ENCODE results near the gene TTC9C. TPM values are rescaled to one million over a fixed set of nuclear protein-coding genes. Genes with fewer than 3 reads are reported as not detected.

The TTC9C gene
- total RNA-seq, 1 experiment from 2014 or later: 35.5 TPM

DNA sequence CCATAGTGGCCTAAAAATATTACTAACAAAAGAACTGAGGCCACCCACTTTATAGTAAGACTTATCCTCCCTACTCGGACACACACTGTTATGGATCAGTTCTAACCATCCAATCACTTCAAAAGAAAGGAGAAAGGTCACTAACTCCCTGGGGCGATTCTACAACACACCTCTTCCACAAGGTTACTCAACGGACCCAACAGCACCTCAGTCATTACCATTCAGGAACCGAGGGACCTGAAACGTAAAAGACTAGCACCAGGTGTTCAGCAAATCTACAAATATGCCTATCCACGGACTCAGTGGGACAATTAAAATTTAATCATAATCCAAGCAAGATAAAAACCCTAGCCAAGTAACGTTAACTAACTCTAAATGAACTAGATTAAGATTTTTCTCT is 2.6 kb upstream of the TTC9C start:
- Mint-ChIP-seq H3K9me3 (ENCODE audit: low read depth, unreplicated experiment) (no peaks in the 10 kb centered on the region), H3K27me3 (ENCODE audit: unreplicated experiment) (no peaks in the 10 kb centered on the region), H3K4me3 (ENCODE audit: low read depth, unreplicated experiment) (peak overlapping the region; percentile 89), H3K4me1 (ENCODE audit: low read depth, unreplicated experiment) (peaks cover 11% of the 10 kb centered on the region), H3K27ac (ENCODE audit: unreplicated experiment) (peak overlapping the region; percentile 83), H3K36me3 (ENCODE audit: insufficient read depth, unreplicated experiment) (peaks cover 83% of the 10 kb centered on the region)
- TF ChIP-seq, protein P1, sequence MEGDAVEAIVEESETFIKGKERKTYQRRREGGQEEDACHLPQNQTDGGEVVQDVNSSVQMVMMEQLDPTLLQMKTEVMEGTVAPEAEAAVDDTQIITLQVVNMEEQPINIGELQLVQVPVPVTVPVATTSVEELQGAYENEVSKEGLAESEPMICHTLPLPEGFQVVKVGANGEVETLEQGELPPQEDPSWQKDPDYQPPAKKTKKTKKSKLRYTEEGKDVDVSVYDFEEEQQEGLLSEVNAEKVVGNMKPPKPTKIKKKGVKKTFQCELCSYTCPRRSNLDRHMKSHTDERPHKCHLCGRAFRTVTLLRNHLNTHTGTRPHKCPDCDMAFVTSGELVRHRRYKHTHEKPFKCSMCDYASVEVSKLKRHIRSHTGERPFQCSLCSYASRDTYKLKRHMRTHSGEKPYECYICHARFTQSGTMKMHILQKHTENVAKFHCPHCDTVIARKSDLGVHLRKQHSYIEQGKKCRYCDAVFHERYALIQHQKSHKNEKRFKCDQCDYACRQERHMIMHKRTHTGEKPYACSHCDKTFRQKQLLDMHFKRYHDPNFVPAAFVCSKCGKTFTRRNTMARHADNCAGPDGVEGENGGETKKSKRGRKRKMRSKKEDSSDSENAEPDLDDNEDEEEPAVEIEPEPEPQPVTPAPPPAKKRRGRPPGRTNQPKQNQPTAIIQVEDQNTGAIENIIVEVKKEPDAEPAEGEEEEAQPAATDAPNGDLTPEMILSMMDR (IDR thresholded peaks at IDR 0.05; ENCODE audit: unreplicated experiment): no peak
- DNase-seq: no peak
- CTCF ChIA-PET: interaction anchor here (1.1 kb wide), 1 partner anchor 80 kb away, joined by 3 read pairs; no protein-coding TSS in a partner anchor
- BruUV-seq (replicated peaks): TSS peak; percentile 44
- intact Hi-C loops (cut with micrococcal nuclease; ENCODE audit: unreplicated experiment): no loop called here

DNA sequence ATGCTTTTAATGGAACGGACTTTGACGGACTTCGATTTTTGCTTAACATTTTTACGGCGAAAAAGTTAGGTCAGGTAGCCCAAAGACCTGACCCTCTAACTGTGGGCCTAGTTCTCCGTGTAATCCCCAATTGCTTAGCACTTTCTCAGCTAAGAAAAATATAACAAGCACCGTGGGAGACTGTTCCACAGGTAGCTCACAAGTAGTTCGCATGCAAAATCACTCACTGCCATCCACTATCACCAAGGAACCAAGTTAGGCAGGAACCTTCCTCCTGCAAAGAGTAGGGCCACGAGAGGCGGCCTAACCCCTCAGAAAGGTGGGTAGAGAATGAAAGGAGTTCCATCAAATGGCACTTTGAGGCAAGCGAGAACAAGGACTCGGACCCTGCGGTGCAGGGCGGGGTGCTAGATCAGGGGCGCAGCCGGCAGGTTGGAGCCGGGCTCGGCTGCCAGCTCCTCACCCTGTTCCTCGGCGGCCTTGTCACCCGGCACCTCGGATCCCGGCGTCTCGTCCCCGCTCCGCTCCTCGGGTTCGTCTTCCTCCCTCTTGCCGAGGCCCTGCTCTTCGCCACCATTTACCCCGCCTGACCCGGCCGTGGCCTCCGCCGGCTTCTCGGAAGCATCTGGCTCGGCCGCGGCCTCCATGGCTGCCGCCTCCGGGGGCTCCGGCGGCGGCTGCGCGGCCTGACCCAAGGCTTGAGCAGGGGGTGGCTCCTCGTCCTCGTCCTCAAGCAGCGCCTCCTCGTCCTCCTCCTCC is 2.0 kb upstream of the TTC9C start:
- Mint-ChIP-seq H3K27me3 (ENCODE audit: unreplicated experiment) (no peaks in the 10 kb centered on the region), H3K4me3 (ENCODE audit: low read depth, unreplicated experiment) (peak overlapping the region; percentile 89), H3K27ac (ENCODE audit: unreplicated experiment) (peak overlapping the region; percentile 83), H3K36me3 (ENCODE audit: insufficient read depth, unreplicated experiment) (peaks cover 77% of the 10 kb centered on the region), H3K9me3 (ENCODE audit: low read depth, unreplicated experiment) (no peaks in the 10 kb centered on the region), H3K4me1 (ENCODE audit: low read depth, unreplicated experiment) (peaks cover 11% of the 10 kb centered on the region)
- CTCF ChIA-PET: interaction anchor here (1.1 to 2.2 kb wide), 3 partner anchors 28 to 80 kb away, joined by 3 to 8 read pairs (median 8); partner anchors contain the start of gene ZBTB3
- no peak for DNase-seq
- TF ChIP-seq, protein P1 (IDR thresholded peaks at IDR 0.05; ENCODE audit: unreplicated experiment): no peak
- intact Hi-C loops (cut with micrococcal nuclease; ENCODE audit: unreplicated experiment): no loop called here
- no TSS peak for BruUV-seq (replicated peaks)

DNA sequence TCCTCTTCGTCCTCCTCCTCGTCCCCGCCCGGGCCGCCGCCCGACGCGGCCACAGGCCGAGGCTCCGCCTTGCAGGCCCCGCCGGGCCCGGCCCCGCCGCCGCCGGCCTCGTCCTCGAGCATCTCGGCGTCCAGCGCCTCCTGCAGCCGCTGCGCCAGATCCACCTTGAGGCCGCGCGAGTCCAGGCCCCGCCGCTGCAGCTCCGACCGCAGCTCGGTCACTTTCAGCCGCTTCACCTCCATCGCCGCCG is 1.4 kb upstream of the TTC9C start:
- peaks cover 72% of the 10 kb centered on the region for H3K36me3 Mint-ChIP-seq (ENCODE audit: insufficient read depth, unreplicated experiment)
- H3K27me3 Mint-ChIP-seq (ENCODE audit: unreplicated experiment): no peaks in the 10 kb centered on the region
- CTCF ChIA-PET: interaction anchor here (0.5 to 2.2 kb wide), 7 partner anchors 11 to 153 kb away, joined by 3 to 8 read pairs (median 4); partner anchors contain the start of genes EEF1G and ZBTB3
- H3K4me1 Mint-ChIP-seq (ENCODE audit: low read depth, unreplicated experiment): peaks cover 11% of the 10 kb centered on the region
- intact Hi-C loops (cut with micrococcal nuclease; ENCODE audit: unreplicated experiment): no loop called here
- H3K27ac Mint-ChIP-seq (ENCODE audit: unreplicated experiment): peak overlapping the region; percentile 98
- no peak for DNase-seq
- TF ChIP-seq, protein P1 (IDR thresholded peaks at IDR 0.05; ENCODE audit: unreplicated experiment): no peak
- peak overlapping the region; percentile 89 for H3K4me3 Mint-ChIP-seq (ENCODE audit: low read depth, unreplicated experiment)
- no TSS peak for BruUV-seq (replicated peaks)
- no peaks in the 10 kb centered on the region for H3K9me3 Mint-ChIP-seq (ENCODE audit: low read depth, unreplicated experiment)

DNA sequence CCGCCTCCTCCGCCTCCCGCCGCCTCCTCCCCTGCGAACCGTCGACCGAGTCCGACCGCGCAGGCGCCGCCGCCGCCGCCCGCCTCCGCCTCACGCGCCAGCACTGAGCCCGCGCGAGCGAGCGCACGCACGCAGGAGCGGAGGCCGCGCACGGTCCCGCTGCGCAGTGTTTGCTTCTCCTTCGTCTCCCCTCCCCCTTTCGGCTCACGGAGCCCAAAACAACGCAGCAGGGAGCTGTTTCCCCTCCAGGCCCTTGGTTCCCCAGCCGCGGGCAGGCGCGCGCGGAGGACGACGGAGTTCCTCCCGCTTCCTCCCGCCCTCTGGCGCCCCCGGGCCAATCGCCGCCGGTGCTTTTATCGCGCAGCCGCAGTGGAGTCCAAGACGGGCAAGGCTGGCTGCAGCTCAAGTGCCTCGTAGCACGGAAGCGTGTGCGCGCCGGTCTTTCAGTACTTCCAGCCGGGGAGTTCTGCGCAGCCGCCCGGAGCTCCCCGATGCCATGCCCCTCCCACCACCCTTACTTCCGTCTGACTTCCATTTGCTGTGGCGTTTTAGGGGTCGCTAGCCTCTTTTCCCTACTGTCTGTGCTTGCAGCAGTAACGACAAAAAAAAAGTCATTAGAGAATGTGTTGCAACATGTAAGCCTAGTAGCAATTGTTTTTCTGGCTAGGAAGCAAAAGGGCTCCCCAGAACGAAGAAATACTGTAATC is 968 bp upstream of the TTC9C start, which contains the start of gene HNRNPUL2:
Gene HNRNPUL2, minus strand, starts transcription at position 293 of the 707 bp plus-strand sequence. CDS start 301 bp downstream, outside the sequence.
- Mint-ChIP-seq H3K27me3 (ENCODE audit: unreplicated experiment) (no peaks in the 10 kb centered on the region), H3K4me3 (ENCODE audit: low read depth, unreplicated experiment) (peak within 1 kb of the TSS; percentile 89), H3K27ac (ENCODE audit: unreplicated experiment) (peak within 1 kb of the TSS; percentile 98), H3K4me1 (ENCODE audit: low read depth, unreplicated experiment) (peaks cover 11% of the 10 kb centered on the region), H3K9me3 (ENCODE audit: low read depth, unreplicated experiment) (no peaks in the 10 kb centered on the region), H3K36me3 (ENCODE audit: insufficient read depth, unreplicated experiment) (peaks cover 68% of the 10 kb centered on the region)
- DNase-seq: peak; percentile 98
- TF ChIP-seq, protein P1 (IDR thresholded peaks at IDR 0.05; ENCODE audit: unreplicated experiment): no peak
- CTCF ChIA-PET: interaction anchor here (0.5 to 2.2 kb wide), 12 partner anchors 12 to 822 kb away, joined by 3 to 8 read pairs (median 4); partner anchors contain the start of genes EEF1G, POLR2G, UQCC3 and ZBTB3
- intact Hi-C loops (cut with micrococcal nuclease; ENCODE audit: unreplicated experiment): no loop called here
- no TSS peak for BruUV-seq (replicated peaks)
